ENCODE measurements around the gene METTL26.
A peak's percentile ranks its signal among the peaks of the same experiment; 100 is the strongest.

Gene METTL26

DNA sequence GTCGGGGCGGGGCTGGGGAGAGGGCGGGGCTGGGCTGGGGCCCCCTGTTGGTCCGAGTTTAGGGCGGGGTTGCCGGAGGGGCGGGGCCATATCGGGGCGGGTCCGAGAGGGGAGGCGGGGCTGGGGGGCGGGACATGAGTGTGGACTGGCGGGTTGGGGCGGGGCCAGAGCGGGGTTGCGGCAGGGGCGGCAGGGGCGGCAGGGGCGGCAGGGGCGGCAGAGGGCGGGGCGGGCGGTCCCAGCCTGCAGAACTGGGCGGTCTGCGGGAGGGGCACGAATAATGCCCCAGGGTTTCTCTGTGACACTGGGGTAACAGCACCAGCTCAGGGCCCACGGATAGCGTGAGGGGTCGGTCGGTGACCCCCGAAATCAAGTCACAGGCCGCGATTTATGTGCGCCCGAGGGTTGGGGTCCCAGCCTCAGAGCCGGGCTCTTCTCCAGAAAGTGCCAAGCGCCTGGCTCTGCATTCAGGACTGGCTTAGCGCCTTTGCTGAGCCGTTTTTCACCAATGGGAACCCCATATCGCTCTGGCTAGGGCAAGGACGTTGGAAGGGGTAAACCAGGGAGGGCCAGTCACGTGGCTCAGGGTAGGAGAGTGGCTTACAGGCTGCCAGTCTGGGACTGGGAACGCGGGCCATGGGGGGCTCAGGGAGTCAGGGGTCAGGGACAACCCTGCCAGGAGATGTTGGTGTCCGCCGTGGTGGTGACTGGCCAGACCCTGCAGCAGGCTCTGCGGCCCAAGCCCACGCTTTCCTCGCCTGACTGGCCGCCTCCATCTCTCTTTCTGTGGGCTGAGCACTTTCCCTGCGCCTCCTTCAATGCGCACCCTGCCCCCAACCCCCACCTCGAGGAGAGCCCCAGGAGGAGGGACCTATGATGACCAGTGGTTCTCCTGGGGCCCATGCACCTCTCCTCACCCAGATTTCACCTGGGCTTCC, 1.2 kb upstream of the METTL26 start:
- peak; percentile 95 for DNase-seq

DNA sequence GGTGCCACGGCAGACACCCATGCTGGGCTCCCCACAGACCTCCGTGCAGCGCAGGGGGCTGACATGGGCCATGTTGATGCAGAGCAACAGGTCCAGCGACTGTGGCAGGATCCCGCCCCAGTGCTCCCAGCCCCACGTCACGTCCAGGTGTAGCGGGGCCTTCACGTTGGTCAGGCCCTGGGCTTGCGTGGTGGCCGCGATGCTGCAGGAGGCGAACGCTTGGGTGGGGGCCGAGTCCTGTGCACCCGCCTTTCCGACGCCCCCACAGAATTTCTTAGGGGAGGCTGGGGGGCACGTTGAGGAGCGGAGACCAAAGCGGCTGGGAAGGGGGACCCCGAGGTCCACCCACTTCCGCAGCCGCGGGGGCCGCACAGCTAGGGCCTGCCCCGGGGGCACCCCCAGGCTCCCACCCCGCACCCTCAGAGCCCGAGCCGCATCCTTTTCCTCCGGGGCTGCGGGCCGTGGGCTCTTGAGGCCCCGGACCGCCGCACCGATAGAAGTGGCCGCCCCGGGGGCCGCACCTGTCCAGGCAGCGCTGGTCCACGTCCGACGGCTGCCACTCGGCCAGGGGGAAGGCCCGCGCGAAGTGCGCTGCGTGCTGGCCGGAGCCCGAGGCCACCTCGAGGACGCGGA, 416 bp downstream of the METTL26 start:
- DNase-seq, result no peak

DNA sequence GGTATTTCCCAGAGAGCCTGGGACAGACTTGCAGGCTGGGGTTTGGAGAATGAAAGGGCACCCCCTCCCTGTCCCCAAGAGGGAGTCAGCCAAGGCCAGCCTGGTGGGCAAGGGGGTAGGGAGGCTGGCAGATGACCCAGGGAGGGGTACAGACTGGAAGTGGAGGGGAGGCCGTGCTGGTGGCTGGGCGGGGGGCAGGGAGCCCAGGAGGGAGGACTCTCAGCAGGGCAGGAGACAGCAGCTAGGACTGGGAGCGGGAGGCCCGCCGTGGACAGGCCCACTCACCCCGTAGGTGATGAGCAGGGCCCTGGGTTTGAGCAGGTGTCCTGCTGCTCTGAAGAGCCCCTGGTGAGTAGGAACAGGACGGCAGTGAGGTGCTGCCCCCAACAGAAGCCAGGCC, 1.1 kb downstream of the METTL26 start:
- DNase-seq, result no peak

DNA sequence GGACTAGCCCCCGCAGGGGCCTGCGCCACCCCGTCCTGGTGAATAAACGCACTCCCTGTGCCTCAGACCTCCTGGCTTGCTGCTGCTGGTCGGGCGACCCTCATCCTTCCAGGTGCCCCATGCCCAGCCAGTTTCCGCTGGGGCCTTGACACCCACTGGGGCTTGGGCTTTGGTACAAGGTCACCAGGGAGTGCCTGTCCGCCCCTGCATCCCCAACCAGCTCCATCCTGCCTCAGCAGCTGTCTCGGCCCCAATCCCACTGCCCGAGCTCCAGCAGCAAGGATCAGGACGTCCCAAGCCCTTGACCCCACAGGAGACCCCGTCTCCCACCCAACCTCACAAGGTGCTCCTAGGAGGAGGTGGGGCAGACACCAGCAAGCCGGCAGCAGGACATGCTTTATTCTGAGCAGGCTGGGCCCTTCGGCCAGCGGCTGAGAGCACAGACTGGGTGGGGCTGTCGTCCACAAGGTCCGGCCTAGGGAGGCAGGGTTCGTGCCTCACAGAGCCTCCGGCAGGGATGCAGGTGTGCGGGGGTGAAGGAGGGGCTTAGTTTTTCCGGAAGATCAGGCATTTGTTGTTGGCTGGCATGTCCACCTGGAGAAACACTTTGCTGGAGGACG, 1.9 kb downstream of the METTL26 start:
- DNase-seq, result no peak

DNA sequence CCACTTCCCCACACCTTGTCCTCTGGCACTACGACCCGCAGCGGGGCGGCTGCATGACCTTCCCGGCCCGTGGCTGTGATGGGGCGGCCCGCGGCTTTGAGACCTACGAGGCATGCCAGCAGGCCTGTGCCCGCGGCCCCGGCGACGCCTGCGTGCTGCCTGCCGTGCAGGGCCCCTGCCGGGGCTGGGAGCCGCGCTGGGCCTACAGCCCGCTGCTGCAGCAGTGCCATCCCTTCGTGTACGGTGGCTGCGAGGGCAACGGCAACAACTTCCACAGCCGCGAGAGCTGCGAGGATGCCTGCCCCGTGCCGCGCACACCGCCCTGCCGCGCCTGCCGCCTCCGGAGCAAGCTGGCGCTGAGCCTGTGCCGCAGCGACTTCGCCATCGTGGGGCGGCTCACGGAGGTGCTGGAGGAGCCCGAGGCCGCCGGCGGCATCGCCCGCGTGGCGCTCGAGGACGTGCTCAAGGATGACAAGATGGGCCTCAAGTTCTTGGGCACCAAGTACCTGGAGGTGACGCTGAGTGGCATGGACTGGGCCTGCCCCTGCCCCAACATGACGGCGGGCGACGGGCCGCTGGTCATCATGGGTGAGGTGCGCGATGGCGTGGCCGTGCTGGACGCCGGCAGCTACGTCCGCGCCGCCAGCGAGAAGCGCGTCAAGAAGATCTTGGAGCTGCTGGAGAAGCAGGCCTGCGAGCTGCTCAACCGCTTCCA, 2.6 kb downstream of the METTL26 start:
- no peak for DNase-seq

DNA sequence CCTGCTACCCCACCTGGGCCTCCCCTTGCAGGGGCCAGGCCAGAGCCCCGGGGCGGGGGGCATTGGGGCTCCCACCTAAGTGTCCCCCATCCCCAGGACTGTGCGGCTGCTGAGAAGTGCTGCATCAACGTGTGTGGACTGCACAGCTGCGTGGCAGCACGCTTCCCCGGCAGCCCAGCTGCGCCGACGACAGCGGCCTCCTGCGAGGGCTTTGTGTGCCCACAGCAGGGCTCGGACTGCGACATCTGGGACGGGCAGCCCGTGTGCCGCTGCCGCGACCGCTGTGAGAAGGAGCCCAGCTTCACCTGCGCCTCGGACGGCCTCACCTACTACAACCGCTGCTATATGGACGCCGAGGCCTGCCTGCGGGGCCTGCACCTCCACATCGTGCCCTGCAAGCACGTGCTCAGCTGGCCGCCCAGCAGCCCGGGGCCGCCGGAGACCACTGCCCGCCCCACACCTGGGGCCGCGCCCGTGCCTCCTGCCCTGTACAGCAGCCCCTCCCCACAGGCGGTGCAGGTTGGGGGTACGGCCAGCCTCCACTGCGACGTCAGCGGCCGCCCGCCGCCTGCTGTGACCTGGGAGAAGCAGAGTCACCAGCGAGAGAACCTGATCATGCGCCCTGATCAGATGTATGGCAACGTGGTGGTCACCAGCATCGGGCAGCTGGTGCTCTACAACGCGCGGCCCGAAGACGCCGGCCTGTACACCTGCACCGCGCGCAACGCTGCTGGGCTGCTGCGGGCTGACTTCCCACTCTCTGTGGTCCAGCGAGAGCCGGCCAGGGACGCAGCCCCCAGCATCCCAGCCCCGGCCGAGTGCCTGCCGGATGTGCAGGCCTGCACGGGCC, 3.4 kb downstream of the METTL26 start:
- DNase-seq, result no peak

DNA sequence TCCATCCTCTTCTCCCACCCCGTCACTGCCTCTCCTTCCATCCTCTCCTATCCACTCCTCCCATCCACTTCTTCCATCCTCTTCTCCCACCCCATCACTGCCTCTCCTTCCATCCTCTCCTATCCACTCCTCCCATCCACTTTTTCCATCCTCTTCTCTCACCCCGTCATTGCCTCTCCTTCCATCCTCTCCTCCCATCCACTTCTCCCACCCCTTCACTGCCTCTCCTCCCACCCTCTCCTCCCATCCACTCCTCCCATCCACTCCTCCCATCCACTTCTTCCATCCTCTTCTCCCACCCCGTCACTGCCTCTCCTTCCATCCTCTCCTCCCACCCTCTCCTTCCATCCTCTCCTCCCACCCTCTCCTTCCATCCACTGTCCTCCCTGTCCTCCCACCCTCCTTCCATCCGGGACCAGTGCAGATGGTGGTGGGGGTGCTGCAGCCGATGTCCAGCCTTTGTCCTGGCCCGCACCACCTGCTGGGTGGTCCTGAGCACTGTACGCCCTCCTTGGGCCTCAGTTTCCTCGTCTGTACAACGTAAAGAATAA, 4.2 kb downstream of the METTL26 start:
- DNase-seq, result no peak

DNA sequence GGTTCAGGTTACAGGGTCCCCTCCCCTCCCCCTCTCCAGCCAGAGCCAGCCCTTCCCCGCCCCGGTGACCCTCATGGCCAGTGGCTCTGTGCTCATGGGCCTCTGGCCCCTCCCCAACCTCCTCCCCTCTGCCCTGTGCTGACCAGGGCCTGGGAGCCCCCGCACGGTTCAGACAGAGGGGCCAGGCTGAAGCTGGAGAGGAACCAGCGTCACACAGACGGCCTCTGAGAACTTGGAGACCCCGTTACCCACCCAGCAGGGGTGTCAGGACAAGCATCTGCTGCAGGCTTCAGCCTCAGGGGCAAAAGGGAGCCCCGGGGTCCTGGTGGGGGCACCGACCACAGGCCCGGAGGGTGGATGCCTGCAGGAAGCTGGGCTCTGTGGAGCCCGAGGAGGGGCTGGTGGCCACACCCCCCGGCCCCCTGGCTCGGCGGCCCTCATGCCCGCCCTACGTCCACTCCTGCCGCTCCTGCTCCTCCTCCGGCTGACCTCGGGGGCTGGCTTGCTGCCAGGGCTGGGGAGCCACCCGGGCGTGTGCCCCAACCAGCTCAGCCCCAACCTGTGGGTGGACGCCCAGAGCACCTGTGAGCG, 5.2 kb downstream of the METTL26 start, which contains the start of gene WFIKKN1:
Gene WFIKKN1 (plus strand): TSS at position 171 of the 591 bp plus-strand sequence. CDS start 269 bp downstream, at position 440.
- DNase-seq, result no peak

DNA sequence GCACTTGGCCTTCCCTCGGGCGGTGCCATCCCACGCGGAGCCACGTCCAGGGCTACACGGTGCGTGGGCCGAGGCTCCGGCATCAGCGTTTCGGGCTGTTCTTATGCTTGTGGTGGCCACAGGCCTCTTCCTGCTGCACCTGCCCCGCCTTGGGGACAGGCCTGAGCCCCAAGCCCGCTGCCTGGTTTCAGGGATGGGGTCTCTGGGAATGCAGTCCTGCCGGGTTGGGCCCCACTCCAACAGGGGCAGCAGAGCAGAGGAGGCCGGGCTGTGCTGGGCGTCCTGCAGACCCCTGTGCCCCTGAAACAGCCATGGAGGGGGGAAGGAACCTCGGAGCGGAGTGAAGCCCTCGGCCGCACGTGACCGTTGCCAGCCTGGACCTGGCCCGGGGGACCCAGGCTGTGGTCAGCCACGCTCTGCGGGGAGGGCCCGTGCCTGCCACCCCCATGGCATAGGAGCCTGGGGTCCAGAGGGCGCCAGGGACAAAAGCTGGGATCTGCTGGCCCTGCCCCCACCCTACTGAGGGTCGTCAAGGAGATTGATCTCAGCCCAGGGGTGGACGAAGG, 5.8 kb downstream of the METTL26 start:
- DNase-seq, result no peak

DNA sequence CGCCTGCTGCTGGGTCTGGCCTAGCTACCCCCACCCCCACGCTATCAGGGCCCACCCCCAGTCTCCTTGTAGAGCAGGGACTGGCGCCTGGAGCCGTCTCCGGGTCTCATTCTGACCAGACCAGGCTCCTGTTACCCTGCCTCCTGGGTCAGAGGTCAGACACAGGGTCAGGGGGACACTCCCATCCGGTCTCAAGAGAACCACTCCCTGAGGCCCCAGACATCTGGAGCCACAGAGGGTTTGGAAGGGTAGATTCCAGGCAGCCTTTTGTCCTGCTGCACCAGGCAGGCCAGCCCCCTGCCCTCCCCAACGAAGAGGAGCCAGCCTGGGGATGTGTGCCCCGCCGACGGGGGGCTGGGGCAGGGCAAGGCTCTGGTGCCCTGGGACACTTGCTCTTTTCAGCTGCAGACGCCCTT, 6.3 kb downstream of the METTL26 start:
- DNase-seq, result no peak

DNA sequence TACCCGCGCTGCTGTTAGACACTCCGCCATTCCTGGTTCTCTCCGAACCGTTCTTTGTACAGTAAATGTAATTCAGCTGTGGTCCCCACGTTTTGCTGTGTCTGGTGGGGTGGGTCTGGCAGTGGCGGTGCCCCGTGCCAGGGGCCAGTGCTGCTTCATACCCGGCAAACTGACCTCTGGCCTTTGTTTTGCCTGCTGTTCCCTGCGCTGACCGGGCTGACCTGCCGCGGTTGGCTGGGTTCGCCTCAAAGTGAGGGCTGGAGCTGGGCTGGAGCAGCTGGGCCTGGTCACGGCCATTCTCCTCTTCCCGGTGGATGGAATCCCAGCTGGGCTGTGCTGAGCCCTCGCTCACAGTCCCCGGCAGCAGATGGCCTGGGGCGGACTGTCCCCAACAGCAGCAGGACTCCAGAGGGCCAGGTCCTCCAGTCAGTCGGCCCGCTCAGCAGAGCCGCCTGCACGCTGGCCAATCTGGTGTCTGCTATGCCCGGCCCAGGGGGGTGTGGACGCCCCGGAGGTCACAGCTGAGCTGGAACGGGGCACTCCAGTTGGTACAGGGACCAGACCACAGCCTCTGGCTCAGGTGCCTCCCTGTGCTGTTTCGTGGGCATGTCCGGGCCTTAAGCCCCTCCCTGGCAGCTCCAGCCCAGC, 6.8 kb downstream of the METTL26 start:
- no peak for DNase-seq

DNA sequence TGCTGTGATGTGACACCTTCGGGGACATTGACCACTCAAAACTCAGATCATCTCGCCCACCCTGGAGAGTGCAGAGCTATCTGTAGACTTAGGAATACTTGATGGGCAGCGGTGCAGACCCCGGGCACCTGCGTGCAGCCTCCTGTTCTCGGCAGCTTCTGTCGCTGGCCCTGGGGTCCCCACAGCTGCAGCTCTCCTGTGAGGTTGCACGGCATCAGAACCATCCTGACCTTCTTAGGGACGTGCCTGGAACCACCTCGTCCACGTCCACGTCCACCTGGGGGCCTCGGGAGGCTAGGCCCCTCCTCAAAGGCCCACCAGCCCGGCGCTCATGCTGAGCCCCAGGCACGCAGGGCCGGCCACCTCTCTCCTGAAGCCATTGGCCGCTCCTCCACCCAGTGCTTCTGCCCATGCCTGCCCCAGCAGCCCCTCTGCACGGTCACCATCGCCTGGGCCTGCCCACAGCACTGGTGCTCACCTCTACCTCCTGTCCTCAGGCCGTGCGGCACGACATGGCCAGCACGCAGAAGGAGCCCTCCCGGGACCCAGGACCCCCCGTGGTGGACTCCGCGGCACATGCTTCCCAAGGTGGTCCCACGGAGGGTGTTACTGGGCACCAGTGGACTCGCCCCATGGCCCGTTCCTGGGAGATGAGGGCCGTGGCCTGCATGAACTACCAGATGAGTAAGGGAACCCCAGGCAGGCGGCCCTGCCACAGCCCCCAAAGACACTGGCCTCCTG, 7.6 kb downstream of the METTL26 start:
- DNase-seq, result no peak

DNA sequence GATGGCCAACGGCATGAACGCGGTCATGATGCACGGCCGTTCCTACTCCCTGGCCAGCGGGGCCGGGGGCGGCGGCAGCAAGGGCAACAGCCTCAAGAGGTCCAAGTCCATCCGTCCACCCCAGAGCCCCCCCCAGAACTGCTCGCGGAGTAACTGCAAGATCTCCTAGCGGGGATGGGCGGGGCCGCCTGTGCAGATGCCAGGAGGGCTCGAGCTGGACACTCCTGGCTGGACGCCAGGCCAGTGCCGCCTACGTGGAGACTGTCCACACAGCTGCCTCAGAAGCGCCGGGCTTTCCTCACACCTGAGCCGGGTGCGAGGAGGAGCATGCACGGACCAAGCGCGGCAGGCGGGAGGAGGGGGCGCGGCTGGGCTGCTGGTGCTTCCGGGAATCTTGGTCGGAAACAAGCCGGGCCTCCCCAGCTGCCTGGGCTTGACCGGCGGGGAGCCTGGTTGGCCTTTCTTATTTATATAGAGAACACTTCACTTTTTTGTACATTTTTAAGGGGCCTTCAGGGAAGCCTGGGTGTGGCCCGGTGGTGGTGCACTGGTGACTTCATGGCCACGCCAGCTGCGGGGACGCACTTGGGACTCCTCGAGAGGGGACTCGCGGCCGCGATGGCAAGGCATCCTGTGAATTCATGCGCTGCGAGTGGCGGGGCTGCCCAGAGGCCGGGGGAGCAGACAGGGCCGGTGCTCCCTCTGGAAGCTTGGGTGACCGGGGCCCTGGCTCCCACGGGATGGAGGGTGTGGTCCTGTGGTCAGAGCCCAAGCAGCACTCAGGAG, 8.5 kb downstream of the METTL26 start:
- DNase-seq, result no peak

DNA sequence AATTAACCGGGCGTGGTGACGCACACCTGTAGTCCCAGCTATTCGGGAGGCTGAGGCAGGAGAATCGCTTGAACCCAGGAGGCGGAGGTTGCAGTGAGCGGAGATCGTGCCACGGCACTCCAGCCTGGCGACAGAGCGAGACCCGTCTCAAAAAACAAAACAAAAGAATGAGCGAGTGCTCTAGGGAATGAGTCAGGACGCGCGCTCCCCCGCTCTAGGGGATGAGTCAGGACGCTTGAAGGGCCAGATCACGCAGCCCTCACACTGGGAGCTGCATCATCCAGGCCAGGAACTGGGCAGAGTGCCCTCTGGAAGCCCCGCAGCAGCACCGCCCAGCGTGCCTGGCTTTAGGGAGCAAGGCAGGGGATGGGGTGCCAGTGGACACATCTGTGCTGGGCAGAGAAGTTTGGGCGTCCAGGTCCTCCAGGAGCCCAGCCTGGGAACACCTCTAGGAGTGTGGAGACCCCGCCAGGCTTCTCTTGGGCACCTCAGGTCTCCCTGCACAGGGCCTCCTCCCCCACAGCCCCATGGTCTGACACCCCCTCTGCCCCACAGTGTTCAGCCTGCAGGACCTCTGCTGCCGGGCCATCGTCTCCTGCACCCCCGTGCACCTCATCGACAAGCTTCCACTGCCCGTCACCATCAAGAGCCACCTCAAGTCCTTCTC, 9.2 kb downstream of the METTL26 start:
- no peak for DNase-seq

DNA sequence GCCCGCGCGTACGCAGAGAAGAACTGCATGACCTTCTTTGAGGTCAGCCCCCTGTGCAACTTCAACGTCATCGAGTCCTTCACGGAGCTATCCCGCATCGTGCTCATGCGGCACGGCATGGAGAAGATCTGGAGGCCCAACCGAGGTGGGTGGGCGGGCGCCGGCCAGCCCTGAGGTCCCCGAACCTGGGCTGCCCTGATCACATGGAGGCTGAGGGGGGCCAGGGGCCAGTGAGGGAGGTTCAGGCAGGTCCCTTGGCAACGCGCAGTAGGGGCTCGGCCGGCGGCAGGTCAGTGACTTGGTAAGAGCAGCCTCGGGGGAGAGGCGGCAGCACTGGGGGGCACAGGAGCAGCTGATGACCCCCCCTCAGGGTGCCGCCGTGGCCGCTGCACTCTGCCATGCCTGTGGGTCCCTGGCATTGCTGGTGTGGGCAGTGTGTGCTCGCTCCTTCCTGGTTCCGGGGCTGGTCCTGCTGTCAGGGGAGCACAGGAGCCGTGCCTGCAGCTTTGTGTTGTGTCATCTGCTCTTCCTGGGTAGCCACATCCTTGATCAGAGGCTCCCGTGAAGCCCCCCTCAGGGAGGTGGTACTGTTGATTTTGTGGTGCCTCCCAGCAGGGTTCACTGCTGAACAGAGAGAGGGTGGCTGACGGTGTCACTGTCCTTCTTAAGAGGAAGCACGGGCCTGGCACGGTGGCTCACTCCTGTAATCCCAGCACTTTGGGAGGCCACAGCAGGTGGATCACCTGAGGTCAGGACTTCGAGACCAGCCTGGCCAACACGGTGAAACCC, 9.9 kb downstream of the METTL26 start:
- no peak for DNase-seq

DNA sequence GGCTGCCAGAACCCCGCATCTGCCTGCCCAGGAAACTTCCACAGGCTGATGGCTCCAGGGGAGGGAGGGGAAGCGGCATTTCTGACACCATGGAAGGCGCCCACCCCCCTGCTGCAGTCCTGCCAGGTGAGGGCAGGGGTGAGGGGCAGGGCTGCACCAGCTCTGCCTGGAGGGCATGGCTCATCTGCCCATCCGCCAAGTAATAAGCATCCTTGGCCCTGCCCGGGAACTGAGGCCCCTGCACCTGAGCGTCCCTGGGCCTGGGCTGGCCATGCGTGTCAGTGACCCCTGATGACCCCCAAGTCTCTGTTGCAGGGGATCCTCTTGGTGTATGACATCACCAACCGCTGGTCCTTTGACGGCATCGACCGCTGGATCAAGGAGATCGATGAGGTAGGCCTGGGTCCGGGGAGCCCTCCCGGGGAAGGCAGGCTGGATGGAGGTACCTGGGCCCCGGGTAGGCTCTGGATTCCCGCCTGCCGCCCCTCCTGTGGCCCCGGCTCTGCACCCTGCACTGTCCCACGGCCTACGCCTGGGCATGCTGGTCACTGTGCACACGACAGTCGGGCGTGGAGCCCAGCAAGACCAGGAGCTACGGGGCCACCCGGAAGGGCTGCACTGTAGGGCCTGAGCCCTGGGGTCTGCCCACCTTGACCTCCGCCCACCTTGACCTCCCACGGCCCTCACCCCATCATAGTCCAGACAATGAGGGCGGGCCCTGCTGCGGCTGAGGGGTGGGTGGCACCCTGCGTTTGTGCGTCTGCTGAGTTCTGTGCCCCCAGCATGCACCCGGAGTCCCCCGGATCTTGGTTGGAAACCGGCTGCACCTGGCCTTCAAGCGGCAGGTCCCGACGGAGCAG, 10.8 kb downstream of the METTL26 start:
- DNase-seq, result no peak

Data from activated CD4-positive, alpha-beta T cell treated with anti-CD3 and anti-CD28 coated beads, Interleukin-2, Interleukin-6, amounts not matched to agents 100 ng/mL and 50 ng/mL, durations not matched to agents 16 hours and 8 hours (primary cell).